ENCODE measurements around the gene ZNF438. TPM values are rescaled to one million over a fixed set of nuclear protein-coding genes. Genes with fewer than 3 reads are reported as not detected.

ZNF438 gene
- total and polyA plus RNA-seq, 2 of the 13 experiments (the other 11 are each of a cell fraction or from before 2014, with no cell fraction given) = 0.75 to 0.83 TPM

- Histone ChIP-seq H3K9me3 (ENCODE audit: low read length) (peaks cover 7% of the 10 kb centered on the region; the same call in 1 of the 2 replicates), H4K20me1 (ENCODE audit: insufficient read depth, low read length) (no peaks in the 10 kb centered on the region), H3K4me2 (ENCODE audit: low read depth, low read length) (no peak overlapping the region), H3K27ac (ENCODE audit: extremely low read length, insufficient read depth, low read length) (no peak overlapping the region), H2AFZ (ENCODE audit: low read length) (no peak overlapping the region), H3K4me1 (ENCODE audit: insufficient read depth, low read length) (no peaks in the 10 kb centered on the region), H3K4me3 (replicated peaks in 1 of 3; ENCODE audit: insufficient read depth in 1 of 3, low read depth in 2 of 3, low read length in 3 of 3) (no peak overlapping the region), H3K79me2 (ENCODE audit: insufficient read depth, low read length) (no peaks in the 10 kb centered on the region), H3K27me3 (ENCODE audit: control insufficient read depth in 1 of 2, insufficient read depth in 2 of 2, low read length in 2 of 2) (no peaks in the 10 kb centered on the region), H3K36me3 (replicated peaks in 1 of 2; ENCODE audit: control insufficient read depth in 1 of 2, insufficient read depth in 2 of 2, low read length in 2 of 2) (no peaks in the 10 kb centered on the region), H3K9ac (ENCODE audit: insufficient read depth, low read depth, low read length) (no peak overlapping the region)
- intact Hi-C loops (cut with micrococcal nuclease; ENCODE audit: unreplicated experiment) = no loop called here
- TF ChIP-seq ZFP91 (CRISPR knock-in tag; IDR thresholded peaks at IDR 0.05; ENCODE audit: borderline replicate concordance) = no peak
- no peak for TF ChIP-seq FOSL1 (CRISPR knock-in tag; IDR thresholded peaks at IDR 0.05; ENCODE audit: borderline replicate concordance)
- no peak for TF ChIP-seq ZNF256 (CRISPR knock-in tag; conservative IDR thresholded peaks at IDR 0.05)
- no peak for TF ChIP-seq BCL6 (CRISPR knock-in tag; IDR thresholded peaks at IDR 0.05)
- no peak for TF ChIP-seq MXD4 (CRISPR knock-in tag; IDR thresholded peaks at IDR 0.05)
- TF ChIP-seq PTBP1 (IDR thresholded peaks at IDR 0.05; ENCODE audit: low read depth, low read length, poor library complexity, severe bottlenecking) = no peak
- no peak for TF ChIP-seq PAF1 (CRISPR knock-in tag; IDR thresholded peaks at IDR 0.05)
- no peak for TF ChIP-seq AKAP8 (CRISPR knock-in tag; IDR thresholded peaks at IDR 0.05)
- TF ChIP-seq HMG20A (CRISPR knock-in tag; IDR thresholded peaks at IDR 0.05; ENCODE audit: borderline replicate concordance) = no peak
- TF ChIP-seq ZNF550 (CRISPR knock-in tag; IDR thresholded peaks at IDR 0.05; ENCODE audit: borderline replicate concordance) = no peak
- TF ChIP-seq E2F5 (CRISPR knock-in tag; conservative IDR thresholded peaks at IDR 0.05) = no peak
- TF ChIP-seq PAXIP1 (CRISPR knock-in tag; conservative IDR thresholded peaks at IDR 0.05) = no peak
- no peak for TF ChIP-seq SETDB1 (CRISPR knock-in tag; IDR thresholded peaks at IDR 0.05; ENCODE audit: borderline replicate concordance)
- no peak for TF ChIP-seq GLI4 (CRISPR knock-in tag; IDR thresholded peaks at IDR 0.05; ENCODE audit: borderline replicate concordance)
- no peak for TF ChIP-seq ZNF850 (CRISPR knock-in tag; conservative IDR thresholded peaks at IDR 0.05)
- no TSS peak for BruUV-seq (replicated peaks)
- in situ Hi-C loops (cut with HindIII; ENCODE audit: extremely low pct_ligation_motif_present, low pct_unique_long_range_greater_than_20kb) = no loop called here
- ChIA-PET CTCF (ENCODE audit: low intra/inter-chr PET ratio, low total read pairs) (no interaction called here), POLR2A (no interaction called here)
- no peak for ATAC-seq
- no peak for FAIRE-seq
- WGBS (ENCODE audit: low lambda C conversion rate) = 40% methylated on average over 2 of the region's 27 CpGs
- DNase-seq (ENCODE audit: low spot score) = no peak
These were observed 24.0 kb upstream of the ZNF438 start for GRCh38 chr10:31055573-31056251.

Data from HepG2 (cell line).